A673 (cell line): Measurements from ENCODE around the gene RECK. TPM values are rescaled to one million over a fixed set of nuclear protein-coding genes. Genes with fewer than 3 reads are reported as not detected.

ENCODE experiments used
- BruUV-seq: library from RNA; stranded (reverse); fragments of 400-500 nt; replicated peaks from 2 replicates; lab custom pipeline; 2021; lab: Mats Ljungman, UMichigan
- CTCF ChIA-PET: fragments of 300-600 bp; sonication (Branson Sonifier 250); formaldehyde crosslinking; loops from one replicate; lab custom pipeline; 2022; ENCODE audit warnings: antibody characterized with exemption; lab: Charles Lee
- POLR2A ChIA-PET: fragments of 300-600 bp; sonication (Branson Sonifier 250); formaldehyde crosslinking; loops from one replicate; lab custom pipeline; 2022; ENCODE audit warnings: antibody characterized with exemption; ENCODE audit not compliant: low non-redundant PET; lab: Charles Lee
- DNase-seq: peaks from one replicate; pipeline ENCODE4 v3.0.0-alpha.2; 2015; ENCODE audit warnings: low spot score
- H3K27ac ChIP-seq: fragments of 200-600 bp; sonication (generic); 2 replicates; pipeline ENCODE4 v1.5.1; 2016; ENCODE audit warnings: mixed run types, low read depth, mild to moderate bottlenecking, mixed read lengths, antibody characterized with exemption, low read length; ENCODE audit not compliant: poor library complexity, severe bottlenecking
- H3K27me3 ChIP-seq: fragments of 200-600 bp; sonication (generic); replicated peaks from 2 replicates; pipeline ENCODE4 v1.6.1; 2017; ENCODE audit warnings: mixed run types, low read depth, mild to moderate bottlenecking, mixed read lengths, antibody characterized with exemption, low read length; ENCODE audit not compliant: insufficient read depth, poor library complexity
- H3K36me3 ChIP-seq: fragments of 200-600 bp; sonication (generic); 2 replicates; pipeline ENCODE4 v1.6.1; 2016; ENCODE audit warnings: mixed run types, mild to moderate bottlenecking, mixed read lengths, antibody characterized with exemption, low read length; ENCODE audit not compliant: insufficient read depth, poor library complexity, severe bottlenecking
- H3K4me1 ChIP-seq: fragments of 200-600 bp; sonication (generic); 2 replicates; pipeline ENCODE4 v1.6.1; 2017; ENCODE audit warnings: mixed run types, mild to moderate bottlenecking, mixed read lengths, antibody characterized with exemption, low read length; ENCODE audit not compliant: insufficient read depth, poor library complexity, severe bottlenecking
- H3K4me3 ChIP-seq: fragments of 200-600 bp; sonication (generic); 2 replicates; pipeline ENCODE4 v1.5.1; 2016; ENCODE audit warnings: low read depth, mixed run types, mild to moderate bottlenecking, mixed read lengths, low read length; ENCODE audit not compliant: poor library complexity, severe bottlenecking
- H3K9me3 ChIP-seq: fragments of 200-600 bp; sonication (generic); 2 replicates; pipeline ENCODE4 v1.6.1; 2016; ENCODE audit warnings: mixed run types, low read depth, mild to moderate bottlenecking, mixed read lengths, antibody characterized with exemption, low read length; ENCODE audit not compliant: poor library complexity, severe bottlenecking
- CTCF ChIP-seq: fragments of 300-800, 200-600 bp; sonication (generic); conservative IDR thresholded peaks from 2 replicates; pipeline ENCODE4 v1.5.1; 2017; ENCODE audit warnings: low read depth, mild to moderate bottlenecking, antibody characterized with exemption, low read length, moderate library complexity, mixed read lengths
- EZH2 ChIP-seq: fragments of 200-600 bp; sonication (generic); IDR thresholded peaks from 2 replicates; pipeline ENCODE4 v1.6.1; 2017; ENCODE audit warnings: borderline replicate concordance, low read depth, mild to moderate bottlenecking, mixed read lengths, antibody characterized with exemption, low read length; ENCODE audit not compliant: poor library complexity, severe bottlenecking
- intact Hi-C: fragments of 100-400 bp; cut with micrococcal nuclease; formaldehyde crosslinking; loops from one replicate; pipeline ENCODE4 v1.10.0; 2022; ENCODE audit not compliant: unreplicated experiment
- total RNA-seq: library from RNA; stranded (reverse); gene quantifications from 2 replicates; pipeline ENCODE4 v1.2.3, GENCODE V29; 2021

The RECK gene
- total RNA-seq, 1 experiment from 2014 or later: 9.1 TPM

GRCh38 chr9:36037549-36038122 is 923 bp downstream of the RECK start:
- H3K27ac ChIP-seq: peak overlapping the region; percentile 71
- peak overlapping the region; percentile 95 for H3K4me3 ChIP-seq
- H3K4me1 ChIP-seq: peaks cover 14% of the 10 kb centered on the region
- intact Hi-C loops: no loop called here
- no peaks in the 10 kb centered on the region for H3K36me3 ChIP-seq
- BruUV-seq: no TSS peak
- peak; percentile 40 for DNase-seq
- H3K27me3 ChIP-seq: no peaks in the 10 kb centered on the region
- ChIA-PET CTCF (interaction anchor here (0.8 to 1.3 kb wide), 2 partner anchors 14 kb away, joined by 3 read pairs; no protein-coding TSS in a partner anchor), POLR2A (no interaction called here)
- TF ChIP-seq EZH2: no peak
- H3K9me3 ChIP-seq: no peaks in the 10 kb centered on the region

DNA sequence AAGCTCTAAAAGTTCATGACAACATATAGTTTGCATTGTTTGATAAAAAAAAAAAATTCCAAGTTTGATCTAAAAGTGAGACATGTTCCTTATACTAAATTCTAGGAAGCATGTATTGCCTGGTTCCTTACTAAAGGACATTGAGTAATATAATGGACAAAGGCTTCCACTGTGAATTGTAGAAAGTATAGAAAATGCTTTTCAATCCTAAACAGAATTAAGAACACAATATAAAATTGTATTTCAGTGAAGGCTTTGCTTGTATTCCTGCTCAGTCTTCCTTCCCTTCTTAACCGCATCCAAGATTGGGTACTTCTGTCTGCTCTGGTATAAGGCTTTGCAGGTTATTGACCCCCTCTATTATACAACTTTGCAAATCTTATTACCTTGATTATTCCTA is 2.4 kb downstream of the RECK start:
- POLR2A ChIA-PET: no interaction called here
- CTCF ChIA-PET: no interaction called here
- H3K4me3 ChIP-seq: no peak overlapping the region
- peaks cover 6% of the 10 kb centered on the region for H3K9me3 ChIP-seq
- DNase-seq: no peak
- H3K27me3 ChIP-seq: no peaks in the 10 kb centered on the region
- intact Hi-C loops: no loop called here
- TF ChIP-seq CTCF: no peak
- no peak for TF ChIP-seq EZH2
- no peak overlapping the region for H3K27ac ChIP-seq
- no peaks in the 10 kb centered on the region for H3K36me3 ChIP-seq
- no TSS peak for BruUV-seq
- peaks cover 14% of the 10 kb centered on the region for H3K4me1 ChIP-seq

DNA sequence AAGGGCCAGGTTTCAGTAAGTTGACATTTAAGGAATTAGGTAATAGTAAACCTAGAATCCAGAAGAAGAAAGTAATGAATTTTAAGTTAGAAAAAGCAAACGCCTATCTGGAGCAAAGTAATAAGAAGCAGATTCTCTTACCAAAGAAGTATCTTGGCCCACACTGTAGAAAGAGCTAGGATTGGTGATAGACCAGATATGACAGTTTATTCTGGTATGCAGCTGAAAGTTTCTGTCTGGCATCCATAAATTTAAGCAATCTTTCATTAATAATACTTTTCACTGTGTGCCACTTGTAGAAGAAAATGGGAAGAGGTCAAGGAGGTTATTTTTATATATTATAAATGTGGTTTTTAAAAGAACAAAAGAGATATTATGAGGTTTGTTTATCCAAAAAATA is 3.0 kb downstream of the RECK start:
- no peak for TF ChIP-seq CTCF
- TF ChIP-seq EZH2: no peak
- Histone ChIP-seq H3K4me1 (peaks cover 14% of the 10 kb centered on the region), H3K27me3 (no peaks in the 10 kb centered on the region), H3K27ac (no peak overlapping the region), H3K4me3 (no peak overlapping the region), H3K36me3 (no peaks in the 10 kb centered on the region), H3K9me3 (peaks cover 6% of the 10 kb centered on the region)
- DNase-seq: no peak
- POLR2A ChIA-PET: no interaction called here
- CTCF ChIA-PET: no interaction called here
- BruUV-seq: no TSS peak
- intact Hi-C loops: no loop called here
